ENCODE measurements around the gene CDCA5.

Gene CDCA5

GRCh38 chr11:65035579-65035978 lies 48.3 kb downstream of the CDCA5 start:
- no peak for DNase-seq
- Histone ChIP-seq H3K9me3 (ENCODE audit: severe bottlenecking) (no peaks in the 10 kb centered on the region), H3K27me3 (ENCODE audit: insufficient read depth, low read depth, severe bottlenecking) (no peaks in the 10 kb centered on the region), H3K36me3 (peaks cover 45% of the 10 kb centered on the region), H3K27ac (no peak overlapping the region), H3K4me3 (ENCODE audit: low read depth, low read length) (no peak overlapping the region)
- no peak for TF ChIP-seq CTCF (IDR thresholded peaks at IDR 0.05; ENCODE audit: low read depth, low read length)

GRCh38 chr11:65034423-65034822 lies 49.4 kb downstream of the CDCA5 start:
- Histone ChIP-seq H3K27me3 (ENCODE audit: insufficient read depth, low read depth, severe bottlenecking) (no peaks in the 10 kb centered on the region), H3K9me3 (ENCODE audit: severe bottlenecking) (no peaks in the 10 kb centered on the region), H3K36me3 (peaks cover 40% of the 10 kb centered on the region), H3K27ac (no peak overlapping the region), H3K4me3 (ENCODE audit: low read depth, low read length) (no peak overlapping the region)
- no peak for TF ChIP-seq CTCF (IDR thresholded peaks at IDR 0.05; ENCODE audit: low read depth, low read length)
- DNase-seq, result no peak

GRCh38 chr11:65032216-65032615 lies 51.6 kb downstream of the CDCA5 start:
- no peak for DNase-seq
- TF ChIP-seq CTCF (IDR thresholded peaks at IDR 0.05; ENCODE audit: low read depth, low read length), result no peak
- H3K9me3 ChIP-seq (ENCODE audit: severe bottlenecking), result no peaks in the 10 kb centered on the region
- no peak overlapping the region for H3K27ac ChIP-seq
- no peaks in the 10 kb centered on the region for H3K27me3 ChIP-seq (ENCODE audit: insufficient read depth, low read depth, severe bottlenecking)
- H3K36me3 ChIP-seq, result peaks cover 34% of the 10 kb centered on the region
- H3K4me3 ChIP-seq (ENCODE audit: low read depth, low read length), result no peak overlapping the region

Data from WERI-Rb-1 (cell line).